Skeletal muscle satellite cell (primary cell): Measurements from ENCODE around the gene RNF175.

Experiments used
- H3K27me3 ChIP-seq: 2 replicates; pipeline ENCODE4 v1.7.0; 2013; ENCODE audit warnings: low read length; ENCODE audit not compliant: control insufficient read depth, insufficient read depth
- H3K36me3 ChIP-seq: 2 replicates; pipeline ENCODE4 v1.7.0; 2013; ENCODE audit warnings: mild to moderate bottlenecking, control low read depth, low read length; ENCODE audit not compliant: insufficient read depth
- H3K4me1 ChIP-seq: 2 replicates; pipeline ENCODE4 v1.7.0; 2013; ENCODE audit warnings: low read length; ENCODE audit not compliant: control insufficient read depth, insufficient read depth
- H3K4me2 ChIP-seq: 2 replicates; pipeline ENCODE4 v1.7.0; 2013; ENCODE audit warnings: mild to moderate bottlenecking, low read length
- H3K4me3 ChIP-seq: 2 replicates; pipeline ENCODE4 v1.7.0; 2013; ENCODE audit warnings: low read length
- H3K9ac ChIP-seq: 2 replicates; pipeline ENCODE4 v1.7.0; 2013; ENCODE audit warnings: mild to moderate bottlenecking, low read depth, low read length, moderate library complexity
- H3K9me3 ChIP-seq: replicated peaks from 2 replicates; pipeline ENCODE4 v1.7.0; 2013; ENCODE audit warnings: mild to moderate bottlenecking, control low read depth, low read length

Gene RNF175

GRCh38 chr4:153782581-153782980 lies 22.8 kb upstream of the RNF175 start:
- Histone ChIP-seq H3K27me3 (peaks cover 61% of the 10 kb centered on the region), H3K36me3 (no peaks in the 10 kb centered on the region), H3K4me1 (peaks cover 13% of the 10 kb centered on the region)

GRCh38 chr4:153781717-153782416 lies 22.0 kb upstream of the RNF175 start:
- H3K4me3 ChIP-seq, result no peak overlapping the region
- peak overlapping the region; percentile 30 for H3K4me2 ChIP-seq

More at GRCh38 chr4:153782581-153782980, 22.8 kb upstream of the RNF175 start:
- H3K9ac ChIP-seq, result no peak overlapping the region
- no peaks in the 10 kb centered on the region for H3K9me3 ChIP-seq
- H3K4me2 ChIP-seq, result peak overlapping the region; percentile 30
- H3K4me3 ChIP-seq, result no peak overlapping the region

GRCh38 chr4:153781280-153781679 lies 21.5 kb upstream of the RNF175 start:
- H3K4me3 ChIP-seq, result no peak overlapping the region
- H3K4me1 ChIP-seq, result peaks cover 13% of the 10 kb centered on the region
- peaks cover 58% of the 10 kb centered on the region for H3K27me3 ChIP-seq
- no peaks in the 10 kb centered on the region for H3K9me3 ChIP-seq
- no peaks in the 10 kb centered on the region for H3K36me3 ChIP-seq
- H3K4me2 ChIP-seq, result no peak overlapping the region
- H3K9ac ChIP-seq, result no peak overlapping the region

More at GRCh38 chr4:153781717-153782416, 22.0 kb upstream of the RNF175 start:
- Histone ChIP-seq H3K9me3 (no peaks in the 10 kb centered on the region), H3K27me3 (peaks cover 58% of the 10 kb centered on the region), H3K4me1 (peaks cover 13% of the 10 kb centered on the region), H3K36me3 (no peaks in the 10 kb centered on the region), H3K9ac (no peak overlapping the region)

GRCh38 chr4:153780876-153781275 lies 21.1 kb upstream of the RNF175 start:
- no peaks in the 10 kb centered on the region for H3K9me3 ChIP-seq
- H3K9ac ChIP-seq, result no peak overlapping the region
- no peak overlapping the region for H3K4me3 ChIP-seq
- H3K4me2 ChIP-seq, result no peak overlapping the region
- H3K27me3 ChIP-seq, result peaks cover 55% of the 10 kb centered on the region
- H3K36me3 ChIP-seq, result no peaks in the 10 kb centered on the region
- H3K4me1 ChIP-seq, result peaks cover 13% of the 10 kb centered on the region

- Histone ChIP-seq H3K4me2 (no peak overlapping the region), H3K9me3 (no peaks in the 10 kb centered on the region), H3K4me3 (no peak overlapping the region)
These were observed 20.4 kb upstream of the RNF175 start for GRCh38 chr4:153780221-153780620.

GRCh38 chr4:153778383-153778782 lies 18.6 kb upstream of the RNF175 start:
- peaks cover 38% of the 10 kb centered on the region for H3K27me3 ChIP-seq
- no peaks in the 10 kb centered on the region for H3K9me3 ChIP-seq
- H3K36me3 ChIP-seq, result no peaks in the 10 kb centered on the region
- no peak overlapping the region for H3K4me2 ChIP-seq
- H3K4me1 ChIP-seq, result peaks cover 13% of the 10 kb centered on the region
- no peak overlapping the region for H3K4me3 ChIP-seq
- no peak overlapping the region for H3K9ac ChIP-seq

More at GRCh38 chr4:153780221-153780620, 20.4 kb upstream of the RNF175 start:
- Histone ChIP-seq H3K27me3 (peaks cover 55% of the 10 kb centered on the region), H3K36me3 (no peaks in the 10 kb centered on the region), H3K9ac (no peak overlapping the region), H3K4me1 (peaks cover 13% of the 10 kb centered on the region)

GRCh38 chr4:153777421-153777820 lies 17.6 kb upstream of the RNF175 start:
- Histone ChIP-seq H3K36me3 (no peaks in the 10 kb centered on the region), H3K4me1 (peaks cover 9% of the 10 kb centered on the region), H3K27me3 (peaks cover 41% of the 10 kb centered on the region), H3K9me3 (no peaks in the 10 kb centered on the region), H3K9ac (no peak overlapping the region), H3K4me3 (no peak overlapping the region), H3K4me2 (no peak overlapping the region)

- Histone ChIP-seq H3K9ac (no peak overlapping the region), H3K4me3 (no peak overlapping the region), H3K9me3 (no peaks in the 10 kb centered on the region), H3K4me1 (peaks cover under 1% of the 10 kb centered on the region), H3K36me3 (no peaks in the 10 kb centered on the region), H3K4me2 (no peak overlapping the region), H3K27me3 (peaks cover 37% of the 10 kb centered on the region)
These were observed 16.8 kb upstream of the RNF175 start for GRCh38 chr4:153776601-153777000.

GRCh38 chr4:153773236-153773690 lies 13.4 kb upstream of the RNF175 start:
- H3K27me3 ChIP-seq, result peaks cover 16% of the 10 kb centered on the region
- H3K4me2 ChIP-seq, result no peak overlapping the region
- no peaks in the 10 kb centered on the region for H3K36me3 ChIP-seq
- H3K9ac ChIP-seq, result no peak overlapping the region
- H3K4me1 ChIP-seq, result no peaks in the 10 kb centered on the region
- H3K4me3 ChIP-seq, result no peak overlapping the region
- no peaks in the 10 kb centered on the region for H3K9me3 ChIP-seq

- H3K4me3 ChIP-seq, result no peak overlapping the region
- no peaks in the 10 kb centered on the region for H3K4me1 ChIP-seq
- no peaks in the 10 kb centered on the region for H3K36me3 ChIP-seq
- H3K27me3 ChIP-seq, result peaks cover 5% of the 10 kb centered on the region
- H3K4me2 ChIP-seq, result no peak overlapping the region
- H3K9ac ChIP-seq, result no peak overlapping the region
- no peaks in the 10 kb centered on the region for H3K9me3 ChIP-seq
These were observed 11.2 kb upstream of the RNF175 start for GRCh38 chr4:153771046-153771445.

GRCh38 chr4:153766758-153767157 lies 6.9 kb upstream of the RNF175 start:
- Histone ChIP-seq H3K4me3 (no peak overlapping the region), H3K4me1 (no peaks in the 10 kb centered on the region), H3K9ac (no peak overlapping the region), H3K4me2 (no peak overlapping the region), H3K27me3 (peaks cover 29% of the 10 kb centered on the region), H3K36me3 (no peaks in the 10 kb centered on the region), H3K9me3 (no peaks in the 10 kb centered on the region)

GRCh38 chr4:153765894-153766293 lies 6.1 kb upstream of the RNF175 start:
- Histone ChIP-seq H3K4me3 (no peak overlapping the region), H3K36me3 (no peaks in the 10 kb centered on the region), H3K9me3 (no peaks in the 10 kb centered on the region), H3K4me2 (no peak overlapping the region), H3K4me1 (no peaks in the 10 kb centered on the region), H3K27me3 (peaks cover 34% of the 10 kb centered on the region), H3K9ac (no peak overlapping the region)
